H1 (cell line): ENCODE results near the gene CCT6A. TPM values are rescaled to one million over a fixed set of nuclear protein-coding genes. Genes with fewer than 3 reads are reported as not detected.
A peak's percentile ranks its signal among the peaks of the same experiment; 100 is the strongest.

ENCODE experiments used
- CTCF ChIA-PET: fragments of 300-600 bp; sonication (Branson Sonifier 250); formaldehyde crosslinking; loops from one replicate; lab custom pipeline; 2021; ENCODE audit not compliant: partially characterized antibody; lab: Charles Lee
- POLR2A ChIA-PET: fragments of 300-600 bp; sonication (Branson Sonifier 250); formaldehyde crosslinking; loops from one replicate; lab custom pipeline; 2021; ENCODE audit warnings: inconsistent platforms; ENCODE audit not compliant: partially characterized antibody; lab: Charles Lee
- DNase-seq, 2 experiments: peaks; one replicate each; pipeline versions ENCODE4 v3.0.0 to v3.0.0-alpha.2; 2010 to 2022; ENCODE audit warnings: low spot score in 2 of 2, low read depth in 1 of 2, mixed read lengths in 1 of 2
- FAIRE-seq: peaks from 2 replicates; lab custom pipeline; 2011; peaks lifted over from hg19 to GRCh38; lab: Jason Lieb, UNC
- H2AFZ ChIP-seq: 2 replicates; pipeline ENCODE4 v1.8.1; 2012; ENCODE audit warnings: low read length, inconsistent platforms
- H2AK5ac ChIP-seq: 2 replicates; pipeline ENCODE4 v1.6.1; 2013; ENCODE audit warnings: low read depth, low read length
- H2BK120ac ChIP-seq: replicated peaks from 2 replicates; pipeline ENCODE3; 2013; ENCODE audit warnings: low read depth, low read length, inconsistent platforms
- H2BK12ac ChIP-seq: 2 replicates; pipeline ENCODE4 v1.6.1; 2013; ENCODE audit warnings: low read depth, low read length
- H2BK15ac ChIP-seq: 2 replicates; pipeline ENCODE4 v1.6.1; 2013; ENCODE audit warnings: low read length
- H2BK20ac ChIP-seq: 2 replicates; pipeline ENCODE4 v1.6.1; 2013; ENCODE audit warnings: low read length
- H2BK5ac ChIP-seq: 2 replicates; pipeline ENCODE4 v1.6.1; 2013; ENCODE audit warnings: low read depth, low read length
- H3K14ac ChIP-seq: 2 replicates; pipeline ENCODE4 v1.6.1; 2013; ENCODE audit warnings: inconsistent platforms; ENCODE audit not compliant: insufficient read length
- H3K18ac ChIP-seq: 2 replicates; pipeline ENCODE4 v1.6.1; 2013; ENCODE audit warnings: low read length; ENCODE audit errors: extremely low read depth
- H3K23ac ChIP-seq: 2 replicates; pipeline ENCODE4 v1.6.1; 2013; ENCODE audit warnings: inconsistent platforms; ENCODE audit not compliant: insufficient read length
- H3K23me2 ChIP-seq: 2 replicates; pipeline ENCODE4 v1.6.1; 2013; ENCODE audit warnings: low read depth, low read length
- H3K27ac ChIP-seq: 2 replicates; pipeline ENCODE4 v1.6.1; 2011; ENCODE audit warnings: low read depth, low read length, inconsistent platforms
- H3K27me3 ChIP-seq, 4 experiments: replicated peaks in 1 of 4; 1 replicate in 1 of 4; 2 replicates in 3 of 4; pipeline versions ENCODE4 v1.6.1 to v1.8.1; 2011 to 2013; ENCODE audit warnings: low read length in 3 of 4, mild to moderate bottlenecking in 3 of 4, inconsistent platforms in 2 of 4, mixed read lengths in 2 of 4, moderate library complexity in 1 of 4; ENCODE audit not compliant: control insufficient read depth in 3 of 4, insufficient read depth in 3 of 4; ENCODE audit errors: extremely low read depth in 1 of 4
- H3K36me3 ChIP-seq, 4 experiments: 2 replicates each; pipeline versions ENCODE4 v1.6.1 to v1.8.1; 2011 to 2013; ENCODE audit warnings: mild to moderate bottlenecking in 4 of 4, low read length in 3 of 4, moderate library complexity in 2 of 4, control low read depth in 1 of 4, inconsistent platforms in 1 of 4; ENCODE audit not compliant: insufficient read depth in 4 of 4, control insufficient read depth in 2 of 4
- H3K4ac ChIP-seq: replicated peaks from 2 replicates; pipeline ENCODE3; 2013; ENCODE audit warnings: low read length, low read depth, mixed read lengths, inconsistent platforms; ENCODE audit not compliant: insufficient read length
- H3K4me1 ChIP-seq, 4 experiments: replicated peaks in 1 of 4; 1 replicate in 1 of 4; 2 replicates in 3 of 4; pipeline versions ENCODE4 v1.6.1 to v1.8.1; 2011 to 2013; ENCODE audit warnings: low read length in 3 of 4, inconsistent platforms in 2 of 4, mixed read lengths in 1 of 4; ENCODE audit not compliant: insufficient read depth in 4 of 4, control insufficient read depth in 3 of 4
- H3K4me2 ChIP-seq, 2 experiments: 2 replicates each; pipeline versions ENCODE4 v1.6.1 to v1.8.1; 2011 to 2013; ENCODE audit warnings: low read depth in 2 of 2, low read length in 2 of 2, control low read depth in 1 of 2, inconsistent platforms in 1 of 2, mild to moderate bottlenecking in 1 of 2; ENCODE audit not compliant: insufficient read depth in 1 of 2
- H3K4me3 ChIP-seq, 4 experiments: fragments of 200-600, 300-600 bp in 1 of 4; sonication (generic), shearing (Covaris generic), sonication (Bioruptor Twin) in 1 of 4; 2 replicates each; pipeline versions ENCODE4 v1.5.1 to v1.8.1; 2011 to 2016; ENCODE audit warnings: low read length in 4 of 4, low read depth in 3 of 4, control low read depth in 2 of 4, inconsistent platforms in 2 of 4, mild to moderate bottlenecking in 2 of 4, mixed read lengths in 1 of 4, moderate library complexity in 1 of 4; ENCODE audit not compliant: insufficient read depth in 2 of 4; ENCODE audit errors: extremely low read depth in 1 of 4
- H3K56ac ChIP-seq: replicated peaks from 2 replicates; pipeline ENCODE3; 2013; ENCODE audit warnings: low read depth, mild to moderate bottlenecking, mixed read lengths, low read length, inconsistent platforms; ENCODE audit not compliant: insufficient read length
- H3K79me1 ChIP-seq: 2 replicates; pipeline ENCODE4 v1.6.1; 2013; ENCODE audit warnings: low read depth, low read length, control low read depth
- H3K79me2 ChIP-seq, 2 experiments: 2 replicates each; pipeline versions ENCODE4 v1.6.1 to v1.8.1; 2012 to 2013; ENCODE audit warnings: low read length in 2 of 2, mild to moderate bottlenecking in 2 of 2, inconsistent platforms in 1 of 2; ENCODE audit not compliant: insufficient read depth in 2 of 2, control insufficient read depth in 1 of 2
- H3K9ac ChIP-seq, 4 experiments: replicated peaks in 1 of 4; 1 replicate in 1 of 4; 2 replicates in 3 of 4; pipeline versions ENCODE4 v1.6.1 to v1.8.1; 2011 to 2013; ENCODE audit warnings: low read depth in 3 of 4, low read length in 3 of 4, control low read depth in 2 of 4, mild to moderate bottlenecking in 2 of 4, moderate library complexity in 2 of 4, inconsistent platforms in 1 of 4; ENCODE audit errors: extremely low read depth in 1 of 4
- H3K9me3 ChIP-seq, 2 experiments: 2 replicates each; pipeline versions ENCODE4 v1.6.1 to v1.8.1; 2012 to 2013; ENCODE audit warnings: mild to moderate bottlenecking in 2 of 2, moderate library complexity in 2 of 2, control low read depth in 1 of 2, inconsistent platforms in 1 of 2, low read depth in 1 of 2, low read length in 1 of 2, mixed read lengths in 1 of 2; ENCODE audit not compliant: insufficient read depth in 2 of 2
- H4K20me1 ChIP-seq, 2 experiments: replicated peaks in 1 of 2; 2 replicates each; pipeline versions ENCODE3 to v1.8.1; 2011 to 2013; ENCODE audit warnings: inconsistent platforms in 2 of 2, low read length in 2 of 2, mild to moderate bottlenecking in 1 of 2; ENCODE audit not compliant: insufficient read depth in 2 of 2, control insufficient read depth in 1 of 2
- H4K5ac ChIP-seq: 2 replicates; pipeline ENCODE4 v1.6.1; 2013; ENCODE audit warnings: low read length, low read depth, mixed read lengths, inconsistent platforms; ENCODE audit not compliant: insufficient read length
- H4K8ac ChIP-seq: 2 replicates; pipeline ENCODE4 v1.8.0; 2013; ENCODE audit warnings: mild to moderate bottlenecking, moderate library complexity, low read length, inconsistent platforms; ENCODE audit not compliant: insufficient read depth; ENCODE audit errors: extremely low read depth
- H4K91ac ChIP-seq: replicated peaks from 2 replicates; pipeline ENCODE3; 2013; ENCODE audit warnings: low read length, mixed read lengths, inconsistent platforms; ENCODE audit not compliant: insufficient read length
- ASH2L ChIP-seq: fragments of 200-600, 300-600 bp; sonication (generic); IDR thresholded peaks from one replicate; pipeline ENCODE4 v1.7.1; 2017; ENCODE audit warnings: low read length
- TAF7 ChIP-seq: optimal IDR thresholded peaks from 2 replicates; pipeline ENCODE3; 2011; ENCODE audit warnings: low read depth, mild to moderate bottlenecking, inconsistent platforms, low read length, moderate library complexity, borderline replicate concordance
- WGBS, 2 experiments: shearing (Covaris generic) in 1 of 2; methylation state at CpG; one replicate each; pipeline versions ENCODE4 v1.1.6 to v1.1.7; 2013 to 2015; ENCODE audit warnings: low lambda C conversion rate in 2 of 2, mixed read lengths in 2 of 2, inconsistent platforms in 1 of 2, low coverage in 1 of 2, missing lambda C conversion rate in 1 of 2; ENCODE audit not compliant: insufficient replicate concordance in 2 of 2, insufficient coverage in 1 of 2, insufficient read length in 1 of 2; ENCODE audit errors: extremely low coverage in 1 of 2, missing lambda C conversion rate in 1 of 2; 5-methylcytosine and 5-hydroxymethylcytosine counted together
- polyA plus RNA-seq, 7 experiments: library from polyadenylated mRNA; depleted of rRNA in 3 of 7; stranded (reverse) in 5 of 7; unstranded in 2 of 7; fragments of >200 nt in 5 of 7; fragments of 200-250 nt in 2 of 7; gene quantifications; 1 replicate in 5 of 7; 2 replicates in 1 of 7; 4 replicates in 1 of 7; pipeline versions ENCODE4 v1.2.1 to v1.2.3, GENCODE V29; 2011 to 2013; ENCODE audit warnings: missing spikeins in 2 of 7, mixed read lengths in 2 of 7
- total RNA-seq: library from RNA; stranded (reverse); fragmentation: NEBNext Ultra II Directional; extraction: Animal tissue kit (Norgen Biotek cat#: 25700); gene quantifications from 2 replicates; pipeline ENCODE4 v1.2.1, GENCODE V29; 2021

The CCT6A gene
- total and polyA plus RNA-seq, 2 of the 8 experiments (the other 6 are each of a cell fraction or from before 2014, with no cell fraction given) = 201 to 272 TPM

GRCh38 chr7:56051053-56051338 is 569 bp upstream of the CCT6A start:
- Histone ChIP-seq H3K4me3 (peak overlapping the region; percentile 74 to 100 (median 92)), H3K14ac (peak overlapping the region; percentile 74), H3K23me2 (no peaks in the 10 kb centered on the region; the same call in 1 of the 2 replicates), H3K79me1 (peaks cover 2% of the 10 kb centered on the region; the same call in 1 of the 2 replicates), H3K27me3 (no peaks in the 10 kb centered on the region), H3K4ac (peak overlapping the region; percentile 94), H2BK5ac (peak overlapping the region; percentile 99), H3K9ac (peak overlapping the region; percentile 93 to 99 (median 98)), H3K56ac (peak overlapping the region; percentile 82), H3K23ac (no peak overlapping the region), H3K79me2 (peaks cover 7 to 58% of the 10 kb centered on the region in 2 experiments), H3K9me3 (no peaks in the 10 kb centered on the region), H3K4me2 (peak overlapping the region; percentile 58 to 78), H3K18ac (peak overlapping the region; percentile 98), H4K20me1 (peaks cover 0 to 3% of the 10 kb centered on the region in 2 experiments), H4K91ac (peak overlapping the region; percentile 97), H3K4me1 (peaks cover 0 to 11% (median 1%) of the 10 kb centered on the region in 4 experiments; a peak in 6 of 7 replicates), H4K5ac (peak overlapping the region; percentile 97), H2BK12ac (0 out of 2 replicates have a peak overlapping the region, but pooled peaks have one; percentile 60), H2BK15ac (no peak overlapping the region), H2AK5ac (peak overlapping the region; percentile 91), H2BK120ac (no peak overlapping the region), H2AFZ (peak overlapping the region; percentile 82; the same call in 1 of the 2 replicates), H3K27ac (peak overlapping the region; percentile 94), H4K8ac (peak overlapping the region; percentile 94; the same call in 1 of the 2 replicates), H2BK20ac (no peak overlapping the region), H3K36me3 (peaks cover 15 to 35% (median 27%) of the 10 kb centered on the region in 4 experiments)
- DNase-seq (no peak), FAIRE-seq (no peak)
- POLR2A ChIA-PET = interaction anchor here (0.6 to 44.4 kb wide), 17 partner anchors 8 to 881 kb away, joined by 3 to 869 read pairs (median 4); partner anchors contain the start of genes CHCHD2, NIPSNAP2, PHKG1 and SUMF2
- CTCF ChIA-PET = interaction anchor here (0.8 to 1.5 kb wide), 4 partner anchors 10 to 87 kb away, joined by 3 to 4 read pairs (median 3); no protein-coding TSS in a partner anchor
- WGBS, 2 experiments = 1% methylated on average over 9 of the region's 9 CpGs; no CpG with 5 or more reads in 1 of the 2 experiments
- TF ChIP-seq TAF7 (no peak), ASH2L (peak; percentile 52)
